GM18873 (cell line): Measurements from ENCODE around the gene DCTD.

ENCODE experiments used
- ATAC-seq: cut with Tn5 transposase; IDR thresholded peaks from one replicate; pipeline ENCODE4 v1.9.1; 2021; ENCODE audit warnings: mild to moderate bottlenecking, moderate library complexity, moderate number of reproducible peaks; ENCODE audit not compliant: unreplicated experiment, low FRiP score

DCTD gene

DNA sequence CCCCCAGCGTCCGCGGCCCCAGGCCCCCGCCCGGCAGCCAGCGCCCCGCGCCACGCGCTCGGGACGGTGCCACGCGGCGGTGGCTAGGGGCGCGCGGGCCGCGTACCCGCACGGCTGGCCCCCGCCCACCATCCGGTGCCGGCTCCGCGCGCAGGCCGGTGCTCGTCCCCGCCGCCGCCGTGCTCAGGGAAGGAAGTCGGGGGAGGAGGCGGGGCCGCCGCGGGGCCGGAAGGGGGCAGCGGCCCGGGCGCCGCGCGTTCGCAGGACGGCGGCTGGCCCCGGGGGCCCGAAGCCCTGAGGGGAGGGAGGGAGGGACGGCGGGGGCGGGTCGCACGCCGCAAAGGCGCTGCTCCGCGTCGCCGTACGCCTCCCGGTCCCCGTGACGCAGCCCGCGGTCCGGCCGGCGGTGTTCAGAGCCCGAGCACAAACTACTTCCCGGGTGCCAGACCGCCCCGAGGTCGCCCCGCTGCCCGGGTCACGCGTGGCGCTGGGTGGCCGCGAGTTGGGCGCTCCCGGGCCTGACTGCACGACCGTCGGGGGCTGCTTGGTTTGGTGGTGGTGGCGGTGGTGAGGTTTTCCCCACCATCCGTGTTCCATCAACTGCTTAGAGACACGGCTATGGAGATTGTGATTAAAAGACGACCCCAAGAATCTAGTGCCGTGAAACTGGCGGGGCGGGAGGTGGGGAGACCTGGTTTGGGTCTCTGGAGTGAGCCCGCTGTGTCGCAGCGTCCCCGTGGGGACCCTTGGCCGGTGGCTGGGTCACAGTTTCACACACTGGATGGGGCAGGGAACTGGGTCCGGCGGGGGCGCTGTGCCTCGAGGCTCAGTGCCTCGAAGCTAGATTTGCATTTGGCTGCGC lies at the start of gene DCTD:
Gene DCTD, minus strand, starts transcription at position 205 of the 862 bp plus-strand sequence. CDS start 1,818 bp downstream, outside the sequence.
- peak; percentile 92 for ATAC-seq

DNA sequence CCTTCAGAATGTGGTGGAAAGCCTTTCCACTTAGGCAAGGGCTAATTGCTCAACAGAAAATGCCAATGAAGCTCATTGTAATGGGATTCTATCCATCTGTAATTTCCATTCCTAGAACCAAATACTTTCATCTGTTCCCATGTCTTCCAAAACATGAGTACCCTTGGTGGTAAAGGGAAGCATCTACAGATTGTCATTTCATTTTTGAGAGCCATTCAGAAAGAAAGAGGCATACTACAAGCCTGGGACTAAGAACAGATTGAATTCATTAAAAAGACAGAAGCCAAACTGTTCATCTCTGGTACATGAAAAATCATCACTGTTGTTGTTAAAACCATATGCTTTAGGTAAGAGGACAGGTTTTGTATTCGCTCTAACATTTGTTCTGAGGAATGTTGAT lies 43.6 kb upstream of the DCTD start:
- ATAC-seq, result no peak

DNA sequence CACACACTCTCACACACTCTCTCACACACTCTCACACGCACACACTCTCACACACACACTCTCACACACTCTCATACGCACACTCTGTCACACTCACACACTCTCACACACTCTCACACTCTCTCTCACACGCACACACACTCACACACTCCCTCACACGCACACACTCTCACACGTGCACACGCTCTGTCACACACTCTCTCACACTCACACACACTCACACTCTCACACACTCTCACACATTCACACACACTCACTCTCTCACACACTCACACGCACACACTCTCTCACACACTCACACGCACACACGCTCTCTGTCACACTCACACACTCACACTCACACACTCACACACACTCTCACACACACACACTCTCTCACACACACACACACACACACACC lies 43.0 kb upstream of the DCTD start:
- ATAC-seq, result no peak

DNA sequence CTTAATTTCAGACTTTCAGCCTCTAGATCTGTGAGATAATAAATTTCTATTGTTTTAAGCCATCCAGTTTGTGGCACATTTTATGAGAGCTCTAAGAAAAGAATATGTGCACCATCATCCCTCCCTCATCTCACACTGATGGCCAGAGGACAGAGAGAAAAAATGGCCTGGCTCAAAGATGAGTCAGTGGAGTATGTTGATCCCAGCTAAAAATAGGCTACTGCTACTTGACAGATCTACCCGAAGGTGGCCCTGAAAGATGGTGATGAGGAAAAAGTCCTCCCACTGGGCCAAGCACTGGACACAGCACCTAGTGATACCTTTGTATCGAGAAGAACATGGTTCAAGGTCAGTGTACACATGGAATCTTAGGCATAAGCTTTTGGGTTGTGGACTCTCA lies 38.2 kb upstream of the DCTD start:
- no peak for ATAC-seq

DNA sequence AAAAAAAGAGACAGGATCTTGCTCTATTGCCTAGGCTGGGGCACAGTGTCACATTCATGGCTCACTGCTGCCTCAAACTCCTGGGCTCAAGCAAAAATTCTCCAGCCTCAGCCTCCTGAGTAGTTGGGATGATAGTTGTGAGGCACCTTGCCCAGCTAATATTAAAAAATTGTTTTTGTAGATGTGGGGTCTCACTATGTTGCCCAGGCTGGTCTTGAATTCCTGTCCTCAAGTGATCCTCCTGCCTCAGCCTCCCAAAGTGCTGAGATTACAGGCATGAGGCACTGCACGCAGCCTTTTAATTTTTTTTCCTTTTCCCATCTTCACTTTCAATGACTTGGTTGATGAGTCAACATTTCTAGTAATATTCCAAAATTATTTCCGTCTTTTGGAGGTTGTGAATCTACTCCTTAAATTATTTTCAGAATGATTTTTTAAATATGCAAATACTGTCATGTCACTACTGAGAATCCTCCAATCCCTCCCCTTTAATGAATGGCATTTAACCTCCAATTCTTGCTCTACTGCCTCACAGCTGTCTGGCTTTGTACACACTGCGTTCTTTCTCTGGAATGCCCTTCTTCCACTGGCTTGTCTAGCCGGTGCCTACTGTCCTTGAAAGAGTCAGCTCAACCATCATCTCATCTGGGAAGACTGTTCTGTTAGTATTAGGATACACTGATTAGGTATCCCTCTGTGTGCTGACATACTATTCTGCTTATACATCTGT lies 27.5 kb upstream of the DCTD start:
- ATAC-seq, result no peak

DNA sequence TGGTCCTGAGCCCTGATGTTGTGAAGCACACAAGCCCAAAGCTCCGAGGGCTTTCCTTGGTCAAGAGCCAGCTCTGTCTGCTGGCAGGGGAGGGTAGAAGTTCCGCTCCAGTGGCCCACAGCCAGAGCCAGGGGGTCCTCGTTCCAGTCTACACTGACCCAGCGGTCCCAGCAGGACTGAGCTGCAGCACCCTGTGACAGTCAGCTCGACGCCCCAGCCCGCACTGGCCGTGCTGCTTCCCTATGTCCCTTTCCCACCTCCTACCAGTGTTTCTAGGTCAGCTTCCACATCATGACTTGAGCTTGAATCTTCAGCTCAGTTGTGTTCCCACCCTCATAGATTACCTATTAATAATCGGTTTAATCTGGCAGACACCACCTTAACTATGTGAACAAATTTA lies 22.5 kb upstream of the DCTD start:
- ATAC-seq, result no peak

DNA sequence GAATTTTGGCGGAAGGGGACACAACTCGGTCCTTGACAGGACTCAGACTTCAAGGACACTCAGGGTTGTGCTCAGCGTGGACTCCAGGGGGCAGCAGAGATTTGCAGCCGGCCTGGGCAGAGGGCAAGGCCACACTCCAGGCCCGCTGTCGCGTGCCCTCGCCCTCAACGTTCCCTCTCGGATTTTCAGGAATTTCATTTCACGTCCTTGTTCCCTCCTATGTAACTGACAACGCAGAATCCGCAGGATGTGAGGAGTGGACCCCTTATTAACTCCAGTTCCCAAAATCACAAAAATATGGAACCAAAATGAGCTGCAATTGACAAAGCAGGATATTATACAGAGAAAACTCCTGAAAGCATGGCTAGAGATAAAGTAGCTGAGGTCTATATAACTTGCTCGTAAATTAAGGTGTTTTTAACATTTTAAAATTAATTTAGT lies 21.0 kb upstream of the DCTD start:
- ATAC-seq, result peak; percentile 89

DNA sequence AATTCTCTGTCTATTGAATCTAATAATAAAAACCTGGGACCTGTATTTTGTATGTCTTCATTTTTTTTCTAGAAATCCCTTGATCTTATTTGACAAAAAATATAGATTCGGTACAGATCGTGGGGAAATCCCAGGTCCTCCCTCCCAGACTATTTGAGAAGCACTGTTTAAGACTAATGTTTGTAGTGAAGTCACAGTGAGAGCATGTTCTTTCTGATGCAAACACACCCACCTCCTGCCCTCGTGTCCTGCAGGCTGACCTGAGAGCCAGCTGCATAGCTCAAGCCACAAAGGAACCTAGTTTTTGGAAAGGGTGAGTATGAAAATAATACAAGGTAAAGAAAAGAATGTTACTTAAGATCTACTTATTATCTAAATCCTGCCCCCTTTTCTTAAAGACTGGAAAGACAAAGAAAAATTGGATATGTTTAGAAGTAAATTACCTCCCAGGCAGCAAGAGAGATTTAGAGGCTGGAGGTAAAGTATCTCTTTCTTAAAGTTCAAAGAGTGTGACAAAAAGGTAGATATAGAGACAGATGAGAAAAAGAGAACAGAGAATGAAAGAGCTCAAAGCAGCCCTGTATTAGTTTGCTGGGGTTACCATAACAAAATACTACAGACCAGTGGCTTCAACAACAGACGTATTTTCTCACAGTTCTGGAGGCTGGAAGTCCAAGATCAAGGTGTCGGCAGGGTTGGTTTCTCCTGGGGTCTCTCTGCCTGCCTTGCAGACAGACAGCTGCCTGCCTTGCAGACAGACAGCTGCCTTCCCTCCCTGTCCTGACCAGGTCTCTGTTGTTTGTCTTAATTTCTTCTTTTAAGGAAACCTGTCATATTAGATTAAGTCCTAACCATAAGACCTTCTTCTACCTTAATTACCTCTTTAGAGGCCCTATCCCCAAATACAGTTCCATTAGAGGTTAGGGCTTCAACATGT lies 20.4 kb upstream of the DCTD start:
- no peak for ATAC-seq

DNA sequence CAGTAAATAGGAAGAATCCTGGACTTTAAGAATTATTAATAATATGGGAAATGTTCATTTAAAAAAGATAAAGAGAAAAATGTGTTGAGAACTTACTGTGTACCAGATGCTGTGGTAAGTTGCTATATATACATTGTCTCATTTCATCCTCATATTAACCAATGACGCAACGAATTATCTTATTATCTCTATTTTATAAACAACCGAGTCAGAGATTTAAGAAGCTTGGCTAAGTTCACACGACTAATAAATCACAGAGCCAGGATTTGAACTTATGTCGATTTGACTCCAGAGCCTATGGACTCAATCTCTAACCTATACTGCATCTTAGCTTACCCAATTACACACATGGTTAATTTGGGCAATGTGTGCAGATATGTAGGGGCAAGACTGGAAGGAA lies 15.5 kb upstream of the DCTD start:
- no peak for ATAC-seq

DNA sequence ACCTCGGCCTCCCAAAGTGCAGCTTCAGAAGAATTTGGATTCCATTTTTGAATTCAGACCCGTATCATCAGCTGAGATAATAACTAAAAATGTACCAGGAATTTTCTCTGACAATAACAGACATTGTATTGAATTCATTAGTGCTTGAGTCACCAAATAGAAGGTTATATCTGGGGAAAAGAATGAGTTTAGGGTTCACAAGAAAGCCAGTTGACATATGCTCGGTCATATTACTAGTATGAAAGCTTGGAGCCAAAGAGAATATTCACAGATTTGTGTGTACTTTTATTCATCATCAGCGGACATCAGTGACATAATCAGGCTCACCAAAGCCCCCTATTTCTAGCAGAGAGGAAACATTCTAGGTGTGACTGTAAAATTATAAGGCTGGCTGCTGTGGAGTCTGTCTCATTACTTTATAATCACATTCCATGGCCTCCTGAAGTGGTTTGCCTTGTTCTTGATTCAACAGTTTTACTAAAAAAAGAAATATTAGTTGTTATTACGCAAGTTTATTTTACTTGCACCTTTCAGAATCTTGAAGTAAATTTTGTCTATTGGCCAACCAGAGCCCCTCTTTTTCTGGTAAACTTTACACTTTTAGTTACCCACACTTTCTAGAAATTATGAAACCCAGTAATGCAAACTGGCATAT lies 14.6 kb upstream of the DCTD start:
- no peak for ATAC-seq

DNA sequence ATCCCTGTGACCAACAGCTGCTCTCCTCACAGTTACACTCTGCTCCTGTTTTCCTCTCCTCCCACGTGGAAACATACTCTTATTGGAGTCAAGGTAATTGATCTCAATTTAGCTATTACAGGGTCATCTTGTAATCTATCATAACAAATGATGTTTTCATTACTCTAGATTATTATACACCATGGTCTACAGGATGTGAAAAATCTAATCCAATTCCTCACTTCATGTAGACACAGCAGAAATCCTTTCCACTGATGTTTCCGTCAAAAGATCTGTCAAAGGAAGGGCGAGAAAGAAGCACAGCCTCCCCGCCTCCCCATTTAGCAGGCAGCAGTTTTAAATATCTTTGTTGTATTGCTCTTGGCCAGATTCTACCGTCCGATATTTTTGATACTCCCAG lies 13.7 kb upstream of the DCTD start:
- no peak for ATAC-seq

DNA sequence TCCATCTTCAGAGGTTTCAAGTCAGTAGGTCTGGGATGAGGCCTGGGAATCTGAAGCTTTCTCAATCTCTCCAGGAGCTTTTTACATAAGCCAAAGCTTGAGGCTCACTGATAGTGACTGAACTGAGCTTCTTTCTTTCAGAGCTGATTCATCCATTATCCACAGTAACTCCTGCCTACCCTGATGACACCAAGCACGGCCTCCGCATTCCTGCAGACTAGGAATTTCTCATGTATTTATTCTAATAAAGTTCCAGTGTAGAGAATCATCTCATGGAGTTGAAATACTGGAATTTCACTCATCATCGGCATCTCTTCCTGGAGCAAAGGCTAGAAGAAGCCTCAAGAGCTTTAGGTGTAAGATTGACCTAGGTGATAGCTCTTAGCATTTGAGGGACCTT lies 12.1 kb upstream of the DCTD start:
- ATAC-seq, result no peak

DNA sequence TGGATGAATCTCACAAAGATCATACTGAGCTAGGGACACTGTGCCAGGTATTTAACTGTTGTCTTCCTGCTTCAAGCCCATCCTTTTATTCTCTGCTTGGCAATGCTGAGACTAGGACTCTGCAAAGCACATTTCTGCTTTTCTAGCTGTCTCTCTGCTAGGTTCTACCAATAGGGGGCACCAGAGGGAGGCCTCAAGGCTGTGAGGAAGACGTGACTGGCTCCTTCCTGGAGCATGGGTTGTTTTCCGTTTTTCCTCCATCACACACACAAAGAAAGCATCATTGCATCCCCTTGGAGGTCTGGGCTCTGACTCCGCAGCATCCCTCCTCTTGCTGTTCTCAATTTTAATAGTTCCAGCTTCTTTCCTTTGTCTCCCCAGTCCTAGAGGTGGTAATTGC lies 10.9 kb upstream of the DCTD start:
- ATAC-seq, result no peak

DNA sequence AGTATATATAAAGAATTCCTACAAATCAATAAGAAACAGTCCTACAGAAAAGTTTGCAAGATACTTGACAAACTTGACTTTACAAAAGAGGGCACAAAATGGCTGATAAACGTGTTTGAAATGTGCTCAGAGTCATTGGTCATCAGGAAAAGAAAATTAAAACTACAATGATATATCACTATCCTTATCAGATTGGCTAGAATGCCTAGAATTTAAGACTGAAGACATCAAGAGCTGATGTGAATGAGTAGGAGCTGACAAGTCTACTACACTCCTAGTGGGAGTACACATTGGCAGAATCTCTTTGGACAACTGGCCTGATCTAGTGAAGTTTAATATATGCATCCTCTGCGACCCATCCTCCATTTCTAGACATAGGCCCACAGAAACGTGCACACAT lies 10.3 kb upstream of the DCTD start:
- ATAC-seq, result no peak

DNA sequence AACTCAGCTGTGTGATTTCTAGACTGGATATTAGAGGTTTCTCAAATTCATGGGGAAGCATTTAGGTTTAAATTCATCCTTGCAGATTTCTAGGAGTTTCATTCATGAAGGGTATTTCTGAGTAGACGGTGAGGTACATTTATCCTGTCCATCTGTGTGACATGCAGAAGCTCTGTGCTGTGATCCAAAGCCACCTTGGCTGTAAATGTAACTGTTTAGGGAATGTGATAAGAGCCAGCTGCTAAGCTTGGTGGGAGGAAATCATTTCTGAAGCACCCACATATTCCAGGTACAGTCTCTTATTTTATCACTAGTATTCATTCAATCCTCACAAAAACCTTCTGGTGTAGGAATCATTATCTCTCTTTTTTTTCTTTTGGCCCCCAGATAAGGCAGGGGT lies 8.7 kb upstream of the DCTD start:
- no peak for ATAC-seq

DNA sequence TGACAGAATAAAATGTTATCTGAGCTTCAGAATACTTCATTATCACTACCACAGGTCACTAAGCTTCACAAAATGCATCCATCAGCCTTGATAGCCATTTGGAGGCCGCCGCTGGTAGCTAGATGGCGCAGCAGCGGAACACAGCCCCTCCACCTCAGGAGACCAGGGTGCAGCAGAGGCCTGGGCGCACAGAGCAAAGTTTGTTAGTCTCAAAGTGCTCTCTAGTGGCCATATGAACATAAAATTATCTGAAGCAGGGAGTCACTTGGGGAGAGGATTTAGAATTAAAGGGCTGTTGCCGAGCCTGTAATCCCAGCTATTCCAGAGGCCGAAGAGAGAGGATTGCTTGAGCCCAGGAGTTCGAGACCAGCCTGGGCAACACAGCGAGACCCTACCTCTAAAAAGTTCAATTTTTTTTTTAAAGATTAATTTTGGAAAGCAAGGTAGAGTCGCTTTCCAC lies 8.1 kb upstream of the DCTD start:
- peak; percentile 98 for ATAC-seq

DNA sequence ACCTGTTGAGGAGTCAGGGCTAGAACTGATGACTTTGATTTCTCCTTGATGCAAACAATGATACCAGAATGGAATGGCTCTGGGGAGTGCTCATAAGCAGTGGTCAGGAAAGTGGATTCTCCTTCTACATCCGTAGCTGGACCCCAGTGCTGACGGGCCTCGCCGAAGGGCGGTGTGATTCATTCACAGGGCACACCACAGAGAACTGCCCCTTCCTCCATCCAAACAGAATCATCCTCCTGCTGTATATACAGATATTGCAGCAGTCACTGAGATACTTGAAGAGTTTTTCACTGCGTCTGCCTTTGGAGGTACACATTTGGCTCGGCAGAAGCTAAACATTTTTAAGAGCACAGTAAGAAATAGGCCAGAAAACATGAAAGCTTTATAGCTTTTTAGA lies 7.3 kb upstream of the DCTD start:
- ATAC-seq, result no peak

DNA sequence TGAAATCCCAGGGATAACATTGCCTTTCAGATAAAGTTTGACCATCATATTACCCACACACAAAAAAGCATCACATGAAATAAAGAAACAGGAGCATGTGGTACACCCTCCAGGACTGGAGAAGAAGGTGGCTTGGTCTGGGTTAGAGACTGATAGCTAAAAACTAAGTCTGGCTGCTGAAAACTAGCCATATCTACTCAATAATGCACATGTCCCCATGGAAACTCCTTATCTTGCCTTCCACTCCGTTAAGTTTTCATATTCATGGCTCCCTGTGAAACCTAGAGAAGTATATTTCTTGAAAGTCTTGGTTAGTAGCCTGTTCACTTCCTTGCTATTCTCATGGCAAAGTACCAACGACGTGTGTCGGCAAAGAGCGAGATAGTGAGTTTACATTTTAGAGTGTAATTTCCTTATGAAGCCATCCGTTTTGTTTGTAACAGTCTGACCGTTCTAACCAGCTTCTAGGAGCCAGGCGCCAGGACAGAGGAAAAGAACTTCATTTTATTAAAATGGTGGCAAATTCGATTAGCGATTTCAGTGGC lies 6.7 kb upstream of the DCTD start:
- no peak for ATAC-seq

DNA sequence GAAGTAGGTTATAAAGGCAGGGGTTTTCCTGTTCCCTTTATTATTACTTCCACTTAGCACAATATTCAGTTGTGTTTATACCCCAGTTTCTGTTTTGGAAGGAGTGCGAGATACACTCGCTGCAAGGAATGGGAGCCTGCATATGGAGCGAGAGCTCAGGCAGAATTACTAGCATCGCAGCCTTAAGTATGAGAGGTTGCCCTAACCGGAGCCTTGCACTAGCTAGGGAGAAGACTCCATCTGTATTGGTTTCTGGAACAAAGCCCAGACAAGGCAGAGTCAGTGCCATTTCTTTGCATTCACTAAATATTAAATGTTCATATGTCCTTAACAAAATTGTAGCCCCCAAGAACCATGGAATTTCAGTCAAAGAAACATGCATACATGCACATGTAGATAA lies 6.2 kb upstream of the DCTD start:
- no peak for ATAC-seq
